ENCODE measurements around the gene C3orf18. TPM values are rescaled to one million over a fixed set of nuclear protein-coding genes. Genes with fewer than 3 reads are reported as not detected.

C3orf18 gene
- total RNA-seq, 1 experiment from 2014 or later = 5.0 TPM

- ATAC-seq (no peak), DNase-seq (ENCODE audit: low read depth, low spot score) (no peak)
- POLR2A ChIA-PET = no interaction called here
- in situ Hi-C loops (cut with HindIII; ENCODE audit: low pct_unique_long_range_greater_than_20kb, low sequenced_read_pairs) (no loop called here), intact Hi-C loops (cut with micrococcal nuclease; ENCODE audit: unreplicated experiment) (no loop called here)
- no peak overlapping the region for H3K4me3 ChIP-seq (ENCODE audit: low read depth in 2 of 2, low read length in 2 of 2)
- peaks cover 8% of the 10 kb centered on the region for H3K4me1 ChIP-seq (ENCODE audit: control insufficient read depth, insufficient read depth, low read length)
- CTCF ChIA-PET = no interaction called here
- H3K36me3 ChIP-seq (ENCODE audit: control insufficient read depth, insufficient read depth, low read length) = no peaks in the 10 kb centered on the region
- no peaks in the 10 kb centered on the region for H3K9me3 ChIP-seq (ENCODE audit: control insufficient read depth, insufficient read depth, low read depth, low read length)
- H3K27ac ChIP-seq (ENCODE audit: low read length) = no peak overlapping the region
- BruUV-seq (replicated peaks) = no TSS peak
- H3K27me3 ChIP-seq (ENCODE audit: control insufficient read depth, insufficient read depth, low read length) = no peaks in the 10 kb centered on the region
- TF ChIP-seq TCF7L2 (IDR thresholded peaks at IDR 0.05; ENCODE audit: low read depth, low read length) (no peak), SIN3A (IDR thresholded peaks at IDR 0.05; ENCODE audit: borderline replicate concordance, insufficient read depth, low read depth, low read length) (no peak), POLR2AphosphoS5 (IDR thresholded peaks at IDR 0.05; ENCODE audit: low read depth, low read length) (no peak), REST (IDR thresholded peaks at IDR 0.05; ENCODE audit: insufficient read depth in 1 of 2, low read depth in 2 of 2, low read length in 1 of 2) (no peak)
- TF ChIP-seq, protein P1, sequence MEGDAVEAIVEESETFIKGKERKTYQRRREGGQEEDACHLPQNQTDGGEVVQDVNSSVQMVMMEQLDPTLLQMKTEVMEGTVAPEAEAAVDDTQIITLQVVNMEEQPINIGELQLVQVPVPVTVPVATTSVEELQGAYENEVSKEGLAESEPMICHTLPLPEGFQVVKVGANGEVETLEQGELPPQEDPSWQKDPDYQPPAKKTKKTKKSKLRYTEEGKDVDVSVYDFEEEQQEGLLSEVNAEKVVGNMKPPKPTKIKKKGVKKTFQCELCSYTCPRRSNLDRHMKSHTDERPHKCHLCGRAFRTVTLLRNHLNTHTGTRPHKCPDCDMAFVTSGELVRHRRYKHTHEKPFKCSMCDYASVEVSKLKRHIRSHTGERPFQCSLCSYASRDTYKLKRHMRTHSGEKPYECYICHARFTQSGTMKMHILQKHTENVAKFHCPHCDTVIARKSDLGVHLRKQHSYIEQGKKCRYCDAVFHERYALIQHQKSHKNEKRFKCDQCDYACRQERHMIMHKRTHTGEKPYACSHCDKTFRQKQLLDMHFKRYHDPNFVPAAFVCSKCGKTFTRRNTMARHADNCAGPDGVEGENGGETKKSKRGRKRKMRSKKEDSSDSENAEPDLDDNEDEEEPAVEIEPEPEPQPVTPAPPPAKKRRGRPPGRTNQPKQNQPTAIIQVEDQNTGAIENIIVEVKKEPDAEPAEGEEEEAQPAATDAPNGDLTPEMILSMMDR (IDR thresholded peaks at IDR 0.05) = no peak
Measured at GRCh38 chr3:50605901-50606326, 38.4 kb upstream of the C3orf18 start.

- in situ Hi-C loops (cut with HindIII; ENCODE audit: low pct_unique_long_range_greater_than_20kb, low sequenced_read_pairs) = no loop called here
Measured at GRCh38 chr3:50604628-50605588, 37.4 kb upstream of the C3orf18 start.

More at GRCh38 chr3:50604628-50605588, 37.4 kb upstream of the C3orf18 start:
- DNase-seq (ENCODE audit: low read depth, low spot score) = no peak
- H3K4me1 ChIP-seq (ENCODE audit: control insufficient read depth, insufficient read depth, low read length) = peaks cover 11% of the 10 kb centered on the region
- no peak overlapping the region for H3K4me3 ChIP-seq (ENCODE audit: low read depth in 2 of 2, low read length in 2 of 2)
- no peaks in the 10 kb centered on the region for H3K27me3 ChIP-seq (ENCODE audit: control insufficient read depth, insufficient read depth, low read length)
- POLR2A ChIA-PET = no interaction called here
- H3K36me3 ChIP-seq (ENCODE audit: control insufficient read depth, insufficient read depth, low read length) = no peaks in the 10 kb centered on the region
- intact Hi-C loops (cut with micrococcal nuclease; ENCODE audit: unreplicated experiment) = no loop called here
- CTCF ChIA-PET = no interaction called here
- ATAC-seq = no peak
- H3K27ac ChIP-seq (ENCODE audit: low read length) = no peak overlapping the region
- H3K9me3 ChIP-seq (ENCODE audit: control insufficient read depth, insufficient read depth, low read depth, low read length) = no peaks in the 10 kb centered on the region
- TF ChIP-seq TCF7L2 (IDR thresholded peaks at IDR 0.05; ENCODE audit: low read depth, low read length) = no peak
- TF ChIP-seq POLR2AphosphoS5 (IDR thresholded peaks at IDR 0.05; ENCODE audit: low read depth, low read length) = no peak
- no peak for TF ChIP-seq REST (IDR thresholded peaks at IDR 0.05; ENCODE audit: insufficient read depth in 1 of 2, low read depth in 2 of 2, low read length in 1 of 2)
- TF ChIP-seq, protein P1 (IDR thresholded peaks at IDR 0.05) = no peak
- no peak for TF ChIP-seq SIN3A (IDR thresholded peaks at IDR 0.05; ENCODE audit: borderline replicate concordance, insufficient read depth, low read depth, low read length)
- BruUV-seq (replicated peaks) = no TSS peak

Measured in Panc1 (cell line).